K562 (cell line): ENCODE data around the gene FZD1. TPM values are rescaled to one million over a fixed set of nuclear protein-coding genes. Genes with fewer than 3 reads are reported as not detected.
A peak's percentile ranks its signal among the peaks of the same experiment; 100 is the strongest.

Experiments used
- FOXM1 ChIP-seq, 2 experiments: fragments of 450-650 bp in 1 of 2; sonication (generic) in 1 of 2; formaldehyde crosslinking in 1 of 2; IDR thresholded peaks; 2 replicates each; pipeline versions ENCODE4 v1.6.1 to v1.9.0; 2017 to 2022; ENCODE audit warnings: low read depth in 2 of 2, mild to moderate bottlenecking in 2 of 2, missing genetic modification reagents in 1 of 2, moderate library complexity in 1 of 2
- KAT8 ChIP-seq: fragments of 450-650 bp; IDR thresholded peaks from 2 replicates; pipeline ENCODE4 v1.6.1; 2016; ENCODE audit warnings: low read depth, mild to moderate bottlenecking
- LEF1 ChIP-seq: fragments of 450-650 bp; IDR thresholded peaks from 2 replicates; pipeline ENCODE4 v1.6.1; 2016; ENCODE audit warnings: mild to moderate bottlenecking
- NFXL1 ChIP-seq: fragments of 450-650 bp; formaldehyde crosslinking; IDR thresholded peaks from 2 replicates; pipeline ENCODE4 v1.4.0; 2021; ENCODE audit warnings: mild to moderate bottlenecking
- POU5F1 ChIP-seq: fragments of 150-350 bp; IDR thresholded peaks from 2 replicates; pipeline ENCODE4 v1.6.1; 2014; ENCODE audit warnings: borderline replicate concordance, low read length, low read depth, mild to moderate bottlenecking; ENCODE audit not compliant: partially characterized antibody
- TFE3 ChIP-seq: fragments of 450-650 bp; formaldehyde crosslinking; IDR thresholded peaks from 2 replicates; pipeline ENCODE4 v1.4.0; 2020; ENCODE audit warnings: mild to moderate bottlenecking, mixed read lengths
- XRCC3 ChIP-seq: fragments of 450-650 bp; IDR thresholded peaks from 2 replicates; pipeline ENCODE4 v1.6.1; 2017; ENCODE audit warnings: mild to moderate bottlenecking, moderate library complexity
- XRCC4 ChIP-seq: IDR thresholded peaks from one replicate; pipeline ENCODE4 v1.6.1; 2011; ENCODE audit not compliant: insufficient read depth, insufficient read length; ENCODE audit errors: extremely low read depth
- ZBTB1 ChIP-seq: sonication (generic); formaldehyde crosslinking; IDR thresholded peaks from 2 replicates; pipeline ENCODE4 v1.8.1; 2023; ENCODE audit warnings: missing genetic modification reagents, low read depth, mild to moderate bottlenecking, borderline replicate concordance
- ZKSCAN1 ChIP-seq: fragments of 150-350 bp; IDR thresholded peaks from 2 replicates; pipeline ENCODE4 v1.6.1; 2016; ENCODE audit warnings: low read depth, low read length
- ZNF175 ChIP-seq: fragments of 200-800 bp; sonication (Bioruptor generic); IDR thresholded peaks from 2 replicates; pipeline ENCODE4 v1.6.1; 2016; ENCODE audit warnings: low read depth, mild to moderate bottlenecking, missing genetic modification characterization, missing compliant biosample characterization
- ZNF232 ChIP-seq: sonication (generic); formaldehyde crosslinking; IDR thresholded peaks from 2 replicates; pipeline ENCODE4 v1.8.0; 2022; ENCODE audit warnings: mild to moderate bottlenecking, missing genetic modification reagents
- ZNF589 ChIP-seq: fragments of 200-800 bp; sonication (Bioruptor generic); IDR thresholded peaks from 2 replicates; pipeline ENCODE4 v1.6.1; 2016; ENCODE audit warnings: low read depth, missing genetic modification characterization, missing compliant biosample characterization
- ZNF77 ChIP-seq: fragments of 250-450 bp; sonication (Bioruptor Pico); IDR thresholded peaks from 2 replicates; pipeline ENCODE4 v1.5.0; 2020
- ZNF79 ChIP-seq: fragments of 250-450 bp; sonication (Bioruptor Pico); IDR thresholded peaks from 2 replicates; pipeline ENCODE4 v1.4.0; 2020; ENCODE audit warnings: low read depth, mild to moderate bottlenecking, moderate library complexity
- polyA plus RNA-seq, 8 experiments: library from polyadenylated mRNA; depleted of rRNA in 4 of 8; stranded (reverse) in 5 of 8; unstranded in 3 of 8; fragments of >200 nt; fragmentation: Nextera tagmentation in 2 of 8; fragmentation: Illumina TruSeq in 1 of 8; extraction: Ambion mirVana in 2 of 8; extraction: Trizol in 1 of 8; gene quantifications; 2 replicates each; pipeline versions ENCODE4 v1.2.1 to v1.2.3, GENCODE V29; 2011 to 2014; ENCODE audit warnings: inconsistent platforms in 1 of 8, missing spikeins in 1 of 8
- total RNA-seq, 7 experiments: library from RNA; depleted of rRNA in 6 of 7; stranded (reverse); fragments of >200 nt in 6 of 7; fragmentation: Illumina TruSeq in 2 of 7; extraction: Trizol in 2 of 7; gene quantifications; 2 replicates each; pipeline versions ENCODE4 v1.2.1 to v1.2.3, GENCODE V29; 2011 to 2021; ENCODE audit warnings: low replicate concordance in 1 of 7
- TF ChIP-seq, protein P1 (sequence below): fragments of 250-450 bp; sonication (Bioruptor Pico); IDR thresholded peaks from 2 replicates; pipeline ENCODE4 v1.5.0; 2021; ENCODE audit warnings: mild to moderate bottlenecking, borderline replicate concordance
- TF ChIP-seq, protein P2 (sequence below): fragments of 250-450 bp; sonication (Bioruptor Pico); IDR thresholded peaks from 2 replicates; pipeline ENCODE4 v1.8.0; 2022; ENCODE audit warnings: inconsistent platforms
- TF ChIP-seq, protein P3 (sequence below), 2 experiments: IDR thresholded peaks in 1 of 2; conservative IDR thresholded peaks in 1 of 2; 2 replicates each; pipeline ENCODE4 v1.6.1; 2016; ENCODE audit warnings: low read depth in 2 of 2, mild to moderate bottlenecking in 1 of 2, missing compliant biosample characterization in 1 of 2, missing genetic modification characterization in 1 of 2, moderate library complexity in 1 of 2

Gene FZD1
- total and polyA plus RNA-seq, 9 of the 15 experiments (the other 6 are each of a cell fraction or from before 2014, with no cell fraction given): 0.25 to 5.1 (median 1.8) TPM

DNA sequence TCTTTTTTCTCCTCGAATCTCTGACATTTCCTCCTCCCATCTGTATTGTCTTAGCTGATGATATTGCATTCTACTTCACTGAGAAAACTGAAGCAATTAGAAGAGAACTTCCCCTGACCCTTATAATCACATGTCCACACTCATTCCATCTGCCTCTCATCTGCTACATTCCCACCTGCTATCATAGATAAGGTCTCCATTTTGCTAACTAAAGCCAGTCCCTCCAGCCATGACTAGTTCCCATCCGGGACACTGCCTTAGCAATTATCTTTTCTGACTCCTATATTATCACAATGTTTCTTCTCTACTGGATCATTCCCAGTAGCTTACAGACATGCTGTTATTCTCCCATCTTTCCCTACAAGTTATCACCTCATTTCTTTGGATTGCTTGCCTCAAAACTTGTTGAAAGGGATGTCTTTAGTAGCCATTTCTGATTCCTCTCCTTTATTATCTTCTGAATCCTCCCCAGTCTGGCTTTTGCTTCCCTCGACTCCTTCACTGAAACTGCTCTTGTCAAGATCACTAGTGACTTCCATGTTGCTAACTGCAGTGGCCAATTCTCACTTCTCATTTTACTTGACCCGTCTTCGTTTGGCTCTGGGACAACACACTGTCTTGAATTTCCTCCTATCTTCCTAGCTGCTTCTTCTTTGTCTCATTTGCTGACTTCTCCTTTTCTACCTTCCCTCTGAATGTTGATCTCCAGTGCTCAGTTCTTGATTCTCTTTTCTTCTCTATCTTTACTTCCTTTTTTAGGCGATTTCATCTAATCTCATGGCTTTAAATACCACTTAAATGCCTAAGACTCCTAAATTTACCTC lies 35.9 kb downstream of the FZD1 start (continued):
- TF ChIP-seq ZNF232 (CRISPR knock-in tag): no peak
- TF ChIP-seq POU5F1: no peak
- no peak for TF ChIP-seq ZNF79 (CRISPR knock-in tag)
- peak; percentile 85 for TF ChIP-seq ZNF175 (CRISPR knock-in tag)
- TF ChIP-seq, protein P1, sequence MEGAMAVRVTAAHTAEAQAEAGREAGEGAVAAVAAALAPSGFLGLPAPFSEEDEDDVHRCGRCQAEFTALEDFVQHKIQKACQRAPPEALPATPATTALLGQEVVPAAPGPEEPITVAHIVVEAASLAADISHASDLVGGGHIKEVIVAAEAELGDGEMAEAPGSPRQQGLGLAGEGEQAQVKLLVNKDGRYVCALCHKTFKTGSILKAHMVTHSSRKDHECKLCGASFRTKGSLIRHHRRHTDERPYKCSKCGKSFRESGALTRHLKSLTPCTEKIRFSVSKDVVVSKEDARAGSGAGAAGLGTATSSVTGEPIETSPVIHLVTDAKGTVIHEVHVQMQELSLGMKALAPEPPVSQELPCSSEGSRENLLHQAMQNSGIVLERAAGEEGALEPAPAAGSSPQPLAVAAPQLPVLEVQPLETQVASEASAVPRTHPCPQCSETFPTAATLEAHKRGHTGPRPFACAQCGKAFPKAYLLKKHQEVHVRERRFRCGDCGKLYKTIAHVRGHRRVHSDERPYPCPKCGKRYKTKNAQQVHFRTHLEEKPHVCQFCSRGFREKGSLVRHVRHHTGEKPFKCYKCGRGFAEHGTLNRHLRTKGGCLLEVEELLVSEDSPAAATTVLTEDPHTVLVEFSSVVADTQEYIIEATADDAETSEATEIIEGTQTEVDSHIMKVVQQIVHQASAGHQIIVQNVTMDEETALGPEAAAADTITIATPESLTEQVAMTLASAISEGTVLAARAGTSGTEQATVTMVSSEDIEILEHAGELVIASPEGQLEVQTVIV (CRISPR knock-in tag): no peak
- peak; percentile 98 for TF ChIP-seq LEF1
- no peak for TF ChIP-seq TFE3 (CRISPR knock-in tag)
- TF ChIP-seq, protein P2, sequence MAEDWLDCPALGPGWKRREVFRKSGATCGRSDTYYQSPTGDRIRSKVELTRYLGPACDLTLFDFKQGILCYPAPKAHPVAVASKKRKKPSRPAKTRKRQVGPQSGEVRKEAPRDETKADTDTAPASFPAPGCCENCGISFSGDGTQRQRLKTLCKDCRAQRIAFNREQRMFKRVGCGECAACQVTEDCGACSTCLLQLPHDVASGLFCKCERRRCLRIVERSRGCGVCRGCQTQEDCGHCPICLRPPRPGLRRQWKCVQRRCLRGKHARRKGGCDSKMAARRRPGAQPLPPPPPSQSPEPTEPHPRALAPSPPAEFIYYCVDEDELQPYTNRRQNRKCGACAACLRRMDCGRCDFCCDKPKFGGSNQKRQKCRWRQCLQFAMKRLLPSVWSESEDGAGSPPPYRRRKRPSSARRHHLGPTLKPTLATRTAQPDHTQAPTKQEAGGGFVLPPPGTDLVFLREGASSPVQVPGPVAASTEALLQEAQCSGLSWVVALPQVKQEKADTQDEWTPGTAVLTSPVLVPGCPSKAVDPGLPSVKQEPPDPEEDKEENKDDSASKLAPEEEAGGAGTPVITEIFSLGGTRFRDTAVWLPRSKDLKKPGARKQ (CRISPR knock-in tag): no peak
- no peak for TF ChIP-seq ZBTB1 (CRISPR knock-in tag)
- TF ChIP-seq, protein P3, sequence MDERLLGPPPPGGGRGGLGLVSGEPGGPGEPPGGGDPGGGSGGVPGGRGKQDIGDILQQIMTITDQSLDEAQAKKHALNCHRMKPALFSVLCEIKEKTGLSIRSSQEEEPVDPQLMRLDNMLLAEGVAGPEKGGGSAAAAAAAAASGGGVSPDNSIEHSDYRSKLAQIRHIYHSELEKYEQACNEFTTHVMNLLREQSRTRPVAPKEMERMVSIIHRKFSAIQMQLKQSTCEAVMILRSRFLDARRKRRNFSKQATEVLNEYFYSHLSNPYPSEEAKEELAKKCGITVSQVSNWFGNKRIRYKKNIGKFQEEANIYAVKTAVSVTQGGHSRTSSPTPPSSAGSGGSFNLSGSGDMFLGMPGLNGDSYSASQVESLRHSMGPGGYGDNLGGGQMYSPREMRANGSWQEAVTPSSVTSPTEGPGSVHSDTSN (CRISPR knock-in tag; IDR thresholded peaks at IDR 0.05; ENCODE audit: low read depth): no peak
- TF ChIP-seq, protein P3 (tag; conservative IDR thresholded peaks at IDR 0.05; ENCODE audit: low read depth): peak; percentile 49; the same call in 1 of the 2 replicates
- TF ChIP-seq FOXM1 (IDR thresholded peaks at IDR 0.05; ENCODE audit: low read depth): peak; percentile 98
- TF ChIP-seq FOXM1 (CRISPR knock-in tag; IDR thresholded peaks at IDR 0.05; ENCODE audit: low read depth): no peak
- no peak for TF ChIP-seq XRCC4
- TF ChIP-seq NFXL1 (CRISPR knock-in tag): 0 out of 2 replicates have a peak, but pooled peaks have one; percentile 44
- no peak for TF ChIP-seq ZNF77 (CRISPR knock-in tag)
- no peak for TF ChIP-seq KAT8
- TF ChIP-seq XRCC3: no peak
- peak; percentile 85 for TF ChIP-seq ZNF589
- TF ChIP-seq ZKSCAN1: no peak
